Mesenchymal stem cell (in vitro differentiated cells and primary cell): ENCODE measurements around the gene STX1A.

Source experiments
- DNase-seq: peaks from one replicate; pipeline ENCODE4 v3.0.0-alpha.2; 2013
- H2AFZ ChIP-seq: one replicate; pipeline ENCODE4 v1.6.1; 2013; ENCODE audit warnings: low read depth, mild to moderate bottlenecking, control low read depth, inconsistent platforms, low read length, moderate library complexity
- H2AK5ac ChIP-seq: 2 replicates; pipeline ENCODE4 v1.6.1; 2013; ENCODE audit warnings: low read length, moderate library complexity, mild to moderate bottlenecking, inconsistent platforms; ENCODE audit not compliant: severe bottlenecking
- H2BK120ac ChIP-seq: one replicate; pipeline ENCODE4 v1.6.1; 2013; ENCODE audit warnings: low read depth, mild to moderate bottlenecking, inconsistent platforms, low read length, moderate library complexity
- H2BK12ac ChIP-seq, 2 experiments: one replicate each; pipeline ENCODE4 v1.6.1; 2013; ENCODE audit warnings: inconsistent platforms in 2 of 2, low read length in 2 of 2, mild to moderate bottlenecking in 2 of 2, moderate library complexity in 2 of 2, control low read depth in 1 of 2
- H2BK15ac ChIP-seq: one replicate; pipeline ENCODE4 v1.6.1; 2013; ENCODE audit warnings: mild to moderate bottlenecking, low read depth, inconsistent platforms; ENCODE audit not compliant: poor library complexity, severe bottlenecking
- H2BK5ac ChIP-seq: 2 replicates; pipeline ENCODE4 v1.6.1; 2013; ENCODE audit warnings: low read depth, mild to moderate bottlenecking, low read length, control low read depth, inconsistent platforms; ENCODE audit not compliant: poor library complexity, severe bottlenecking
- H3K14ac ChIP-seq, 2 experiments: one replicate each; pipeline ENCODE4 v1.6.1; 2013; ENCODE audit warnings: inconsistent platforms in 2 of 2, low read length in 2 of 2, control low read depth in 1 of 2, mild to moderate bottlenecking in 1 of 2, moderate library complexity in 1 of 2
- H3K18ac ChIP-seq, 2 experiments: one replicate each; pipeline ENCODE4 v1.6.1; 2013; ENCODE audit warnings: inconsistent platforms in 2 of 2, low read length in 2 of 2, control low read depth in 1 of 2, low read depth in 1 of 2, mild to moderate bottlenecking in 1 of 2
- H3K23ac ChIP-seq, 2 experiments: one replicate each; pipeline ENCODE4 v1.6.1; 2013; ENCODE audit warnings: inconsistent platforms in 2 of 2, low read length in 2 of 2, mild to moderate bottlenecking in 2 of 2, moderate library complexity in 2 of 2, control low read depth in 1 of 2
- H3K27ac ChIP-seq: 2 replicates; pipeline ENCODE4 v1.5.1; 2013; ENCODE audit warnings: mild to moderate bottlenecking, moderate library complexity, low read length, control low read depth, inconsistent platforms; ENCODE audit not compliant: poor library complexity, severe bottlenecking
- H3K27me3 ChIP-seq, 2 experiments: 2 replicates each; pipeline versions ENCODE4 v1.6.1 to v1.7.0; 2013; ENCODE audit warnings: low read length in 2 of 2, mild to moderate bottlenecking in 2 of 2, moderate library complexity in 2 of 2, control low read depth in 1 of 2, inconsistent platforms in 1 of 2; ENCODE audit not compliant: control insufficient read depth in 1 of 2, insufficient read depth in 1 of 2
- H3K36me3 ChIP-seq, 2 experiments: 2 replicates each; pipeline versions ENCODE4 v1.6.1 to v1.7.0; 2013; ENCODE audit warnings: low read length in 2 of 2, control low read depth in 1 of 2, inconsistent platforms in 1 of 2, low read depth in 1 of 2, mild to moderate bottlenecking in 1 of 2; ENCODE audit not compliant: insufficient read depth in 2 of 2, control insufficient read depth in 1 of 2
- H3K4ac ChIP-seq, 2 experiments: one replicate each; pipeline ENCODE4 v1.6.1; 2013; ENCODE audit warnings: inconsistent platforms in 2 of 2, low read length in 2 of 2, mild to moderate bottlenecking in 2 of 2, moderate library complexity in 2 of 2, control low read depth in 1 of 2, low read depth in 1 of 2
- H3K4me1 ChIP-seq: 2 replicates; pipeline ENCODE4 v1.6.1; 2013; ENCODE audit warnings: low read depth, low read length, control low read depth; ENCODE audit not compliant: control insufficient read depth, insufficient read depth
- H3K4me2 ChIP-seq: 2 replicates; pipeline ENCODE4 v1.6.1; 2013; ENCODE audit warnings: low read length, mild to moderate bottlenecking, inconsistent platforms; ENCODE audit not compliant: poor library complexity, severe bottlenecking
- H3K4me3 ChIP-seq, 2 experiments: 2 replicates each; pipeline versions ENCODE4 v1.5.1 to v1.7.0; 2013; ENCODE audit warnings: low read length in 2 of 2, mild to moderate bottlenecking in 2 of 2, control low read depth in 1 of 2, low read depth in 1 of 2; ENCODE audit not compliant: insufficient read depth in 1 of 2
- H3K79me1 ChIP-seq: replicated peaks from 2 replicates; pipeline ENCODE4 v1.6.1; 2013; ENCODE audit warnings: mild to moderate bottlenecking, control low read depth, low read length, inconsistent platforms; ENCODE audit not compliant: poor library complexity, severe bottlenecking
- H3K9ac ChIP-seq: 2 replicates; pipeline ENCODE4 v1.7.0; 2013; ENCODE audit warnings: mild to moderate bottlenecking, low read length, moderate library complexity
- H3K9me3 ChIP-seq: 2 replicates; pipeline ENCODE4 v1.7.0; 2013; ENCODE audit warnings: mild to moderate bottlenecking, low read length; ENCODE audit not compliant: control insufficient read depth
- H4K8ac ChIP-seq: one replicate; pipeline ENCODE4 v1.6.1; 2013; ENCODE audit warnings: inconsistent platforms, mild to moderate bottlenecking, low read length, moderate library complexity
- H4K91ac ChIP-seq: one replicate; pipeline ENCODE4 v1.6.1; 2013; ENCODE audit warnings: mild to moderate bottlenecking, low read length, inconsistent platforms
- WGBS: methylation state at CpG from one replicate; pipeline ENCODE4 v1.1.7; 2013; ENCODE audit warnings: mixed read lengths; 5-methylcytosine and 5-hydroxymethylcytosine counted together

Gene STX1A

DNA sequence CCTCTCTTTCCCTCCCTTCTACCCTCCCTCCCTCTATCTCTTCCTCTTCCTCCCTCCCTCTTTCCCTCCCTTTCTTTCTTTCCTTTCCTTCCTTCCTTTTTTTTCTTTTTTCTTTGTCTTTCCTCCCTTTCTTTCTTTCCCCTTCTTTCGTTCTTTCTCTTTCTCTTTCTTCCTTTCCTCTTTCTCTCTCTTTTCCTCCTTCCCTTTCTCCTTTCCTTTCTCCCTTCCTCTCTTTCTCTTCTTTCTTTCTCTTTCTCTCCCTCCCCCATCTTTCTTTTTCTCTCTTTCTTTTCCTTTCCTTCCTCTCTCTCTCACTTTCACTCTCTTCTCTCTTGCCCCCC is 43.2 kb upstream of the STX1A start:
- H3K9me3 ChIP-seq, result no peaks in the 10 kb centered on the region

DNA sequence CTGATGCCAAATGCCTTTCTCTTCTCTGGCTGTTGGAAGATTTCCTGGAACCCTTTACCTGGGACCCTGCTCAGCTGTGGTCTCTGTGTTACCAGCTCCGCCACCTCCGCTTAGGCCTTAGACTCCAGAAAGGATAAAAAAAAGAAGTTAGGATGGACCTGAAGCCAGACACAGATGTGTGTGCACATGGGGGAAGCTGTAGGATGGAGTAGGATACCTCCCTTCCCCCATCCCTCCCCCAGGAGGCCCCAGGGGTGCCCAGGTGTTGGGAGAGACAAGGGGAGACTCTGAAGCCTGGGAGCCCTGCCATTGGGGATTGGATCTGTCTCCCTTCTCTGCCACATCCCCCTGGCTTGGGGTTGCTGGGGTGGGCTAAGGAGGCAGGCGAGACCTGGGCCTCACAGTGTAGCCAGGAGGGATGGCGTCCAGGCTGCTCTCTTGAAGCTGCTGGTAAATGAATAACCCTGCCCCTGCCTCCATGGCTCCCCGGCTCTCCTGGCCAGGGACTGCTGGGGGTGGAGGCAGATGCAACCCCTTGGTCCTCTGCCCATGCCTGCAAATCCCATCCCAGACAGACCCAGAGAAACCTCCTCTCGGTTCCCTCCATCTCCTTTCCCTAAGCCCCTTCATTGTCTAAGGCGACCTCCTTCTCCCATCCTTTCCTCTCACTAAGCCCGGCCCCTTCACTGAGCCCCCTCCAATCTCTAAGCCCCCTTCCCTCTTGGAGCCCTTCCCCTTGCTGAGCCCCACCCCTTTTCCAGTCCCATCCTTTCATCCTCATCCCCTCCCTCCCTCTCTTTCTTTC is 42.6 kb upstream of the STX1A start:
- Histone ChIP-seq H3K14ac (no peak overlapping the region), H4K91ac (no peak overlapping the region), H3K18ac (no peak overlapping the region), H2BK12ac (no peak overlapping the region), H2AK5ac (no peak overlapping the region), H3K27ac (no peak overlapping the region), H3K36me3 (no peaks in the 10 kb centered on the region), H2AFZ (no peak overlapping the region), H3K23ac (no peak overlapping the region), H3K4me2 (no peak overlapping the region), H2BK15ac (no peak overlapping the region), H3K4me3 (no peak overlapping the region), H3K9ac (no peak overlapping the region), H3K4ac (no peak overlapping the region), H3K27me3 (peaks cover 0 to 4% of the 10 kb centered on the region in 2 experiments), H3K9me3 (no peaks in the 10 kb centered on the region), H2BK120ac (no peak overlapping the region), H3K4me1 (peaks cover 11% of the 10 kb centered on the region), H2BK5ac (no peak overlapping the region), H3K79me1 (peaks cover 4% of the 10 kb centered on the region), H4K8ac (no peak overlapping the region)
- WGBS, result 70% methylated on average over 6 of the region's 8 CpGs
- no peak for DNase-seq

More for the DNA sequence above, 43.2 kb upstream of the STX1A start:
- Histone ChIP-seq H4K91ac (no peak overlapping the region), H3K36me3 (no peaks in the 10 kb centered on the region), H3K23ac (no peak overlapping the region), H2AFZ (no peak overlapping the region), H3K4me2 (no peak overlapping the region), H3K4me1 (peaks cover 11% of the 10 kb centered on the region), H3K18ac (no peak overlapping the region), H2BK120ac (no peak overlapping the region), H3K9ac (no peak overlapping the region), H3K27me3 (peaks cover under 1 to 4% of the 10 kb centered on the region in 2 experiments), H2BK12ac (no peak overlapping the region), H3K79me1 (peaks cover 2% of the 10 kb centered on the region), H3K14ac (no peak overlapping the region), H2AK5ac (no peak overlapping the region), H3K4ac (no peak overlapping the region), H2BK5ac (no peak overlapping the region), H4K8ac (no peak overlapping the region), H2BK15ac (no peak overlapping the region), H3K27ac (no peak overlapping the region), H3K4me3 (no peak overlapping the region)
- no peak for DNase-seq
- WGBS, result 71% methylated on average over 1 of the region's 1 CpG

DNA sequence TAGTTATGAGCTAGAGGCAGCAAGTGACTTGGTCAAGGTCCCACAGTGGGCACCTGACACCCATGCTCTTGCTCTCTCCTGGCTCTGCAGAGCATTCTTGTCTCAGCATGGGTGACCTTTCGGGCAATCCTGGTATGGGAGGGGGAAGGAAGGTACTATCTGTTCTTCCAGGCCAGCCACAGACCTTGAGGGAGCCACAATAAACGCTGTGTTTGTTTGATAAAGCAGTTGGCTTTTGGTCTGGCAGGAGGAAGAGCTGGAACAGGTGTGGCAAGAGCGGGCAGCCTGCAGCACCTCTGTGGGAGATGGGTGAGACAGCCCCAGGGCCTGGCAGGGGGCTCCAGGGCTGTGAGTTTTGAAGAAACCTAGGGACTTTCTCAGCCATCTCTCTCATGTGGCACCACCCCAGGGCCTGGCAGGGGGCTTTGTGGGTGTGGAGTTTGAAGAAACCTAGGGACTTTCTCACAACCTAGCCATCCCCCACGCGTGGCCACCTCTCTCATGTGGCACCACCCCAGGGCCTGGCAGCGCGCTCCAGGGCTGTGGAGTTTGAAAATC is 39.2 kb upstream of the STX1A start:
- H2BK120ac ChIP-seq, result no peak overlapping the region
- peaks cover 11% of the 10 kb centered on the region for H3K4me1 ChIP-seq
- no peak overlapping the region for H3K4ac ChIP-seq
- no peak overlapping the region for H2AK5ac ChIP-seq
- H3K27ac ChIP-seq, result no peak overlapping the region
- no peak overlapping the region for H3K4me3 ChIP-seq
- no peaks in the 10 kb centered on the region for H3K9me3 ChIP-seq
- no peak overlapping the region for H4K8ac ChIP-seq
- H3K36me3 ChIP-seq, result no peaks in the 10 kb centered on the region
- no peak overlapping the region for H2BK12ac ChIP-seq
- no peak overlapping the region for H3K4me2 ChIP-seq
- no peaks in the 10 kb centered on the region for H3K27me3 ChIP-seq
- peaks cover 4% of the 10 kb centered on the region for H3K79me1 ChIP-seq
- no peak overlapping the region for H3K9ac ChIP-seq
- no peak overlapping the region for H2BK5ac ChIP-seq
- no peak overlapping the region for H3K23ac ChIP-seq
- no peak overlapping the region for H2AFZ ChIP-seq
- H3K18ac ChIP-seq, result no peak overlapping the region
- no peak overlapping the region for H2BK15ac ChIP-seq
- no peak overlapping the region for H3K14ac ChIP-seq
- 89% methylated on average over 7 of the region's 7 CpGs for WGBS
- no peak for DNase-seq
- H4K91ac ChIP-seq, result no peak overlapping the region

DNA sequence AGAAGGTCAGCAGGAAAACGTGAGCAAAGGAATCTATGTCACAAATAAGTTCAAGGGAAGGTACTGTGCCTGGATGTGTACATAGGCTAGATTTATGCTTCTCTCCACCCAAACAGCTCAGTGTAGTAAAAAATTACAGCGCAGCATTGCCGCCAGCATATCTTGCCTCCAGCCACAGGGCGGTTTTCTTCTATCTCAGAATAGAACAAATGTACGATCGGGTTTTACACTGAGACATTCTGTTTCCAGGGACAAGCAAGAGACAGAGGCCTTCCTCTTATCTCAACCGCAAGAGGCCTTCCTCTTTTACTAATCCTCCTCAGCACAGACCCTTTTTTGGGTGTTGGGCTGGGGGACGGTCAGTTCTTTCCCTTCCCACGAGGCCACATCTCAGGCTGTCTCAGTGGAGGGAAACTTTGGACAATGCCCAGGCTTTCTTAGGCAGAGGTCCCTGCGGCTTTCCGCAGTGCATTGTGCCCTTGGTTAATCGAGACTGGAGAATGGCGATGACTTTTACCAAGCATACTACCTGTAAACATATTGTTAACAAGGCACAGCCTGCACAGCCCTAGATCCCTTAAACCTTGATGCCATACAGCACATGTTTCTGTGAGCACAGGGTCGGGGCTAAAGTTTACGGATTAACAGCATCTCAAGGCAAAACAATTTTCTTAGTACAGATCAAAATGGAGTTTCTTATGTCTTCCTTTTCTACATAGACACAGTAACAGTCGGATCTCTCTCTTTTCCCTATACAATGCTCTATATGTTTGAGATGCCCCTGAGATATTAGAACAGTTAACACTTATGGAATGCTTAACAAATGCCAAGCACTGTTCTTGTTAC is 30.7 kb upstream of the STX1A start:
- no peak overlapping the region for H3K4me2 ChIP-seq
- H3K4ac ChIP-seq, result no peak overlapping the region
- H3K27me3 ChIP-seq, result no peaks in the 10 kb centered on the region
- H2BK15ac ChIP-seq, result no peak overlapping the region
- no peak overlapping the region for H3K23ac ChIP-seq
- no peak overlapping the region for H3K14ac ChIP-seq
- no peak overlapping the region for H3K4me3 ChIP-seq
- H2AFZ ChIP-seq, result no peak overlapping the region
- no peak overlapping the region for H2BK120ac ChIP-seq
- H3K9ac ChIP-seq, result no peak overlapping the region
- no peak overlapping the region for H4K91ac ChIP-seq
- H3K36me3 ChIP-seq, result no peaks in the 10 kb centered on the region
- no peak overlapping the region for H2BK5ac ChIP-seq
- WGBS, result 90% methylated on average over 16 of the region's 16 CpGs
- H3K18ac ChIP-seq, result no peak overlapping the region
- no peak for DNase-seq
- no peak overlapping the region for H3K27ac ChIP-seq
- no peaks in the 10 kb centered on the region for H3K4me1 ChIP-seq
- H3K79me1 ChIP-seq, result no peaks in the 10 kb centered on the region
- H3K9me3 ChIP-seq, result no peaks in the 10 kb centered on the region
- H4K8ac ChIP-seq, result no peak overlapping the region
- H2BK12ac ChIP-seq, result no peak overlapping the region
- no peak overlapping the region for H2AK5ac ChIP-seq
